Inferior parietal cortex (tissue), 1 donor: ENCODE measurements around the gene SYNPO2.
"Not testable (repeated sequence)": the region's sequence is repeated elsewhere in the genome, so short reads cannot be mapped to it uniquely, and the experiment has no call there.

Experiments
- DNase-seq: peaks from one replicate; pipeline ENCODE4 v3.0.0-alpha.2; 2016; ENCODE audit errors: extremely low spot score

Gene SYNPO2

GRCh38 chr4:119031218-119031617 is 142.6 kb downstream of the SYNPO2 start:
- no peak for DNase-seq

GRCh38 chr4:119032921-119033685 is 144.4 kb downstream of the SYNPO2 start:
- DNase-seq: no peak

- no peak for DNase-seq
Observed at GRCh38 chr4:119034276-119035008, 145.8 kb downstream of the SYNPO2 start.

- no peak for DNase-seq
Observed at GRCh38 chr4:119035951-119036737, 147.5 kb downstream of the SYNPO2 start.

GRCh38 chr4:119037709-119038108 is 149.1 kb downstream of the SYNPO2 start:
- DNase-seq: no peak

GRCh38 chr4:119038116-119038841 is 149.6 kb downstream of the SYNPO2 start:
- no peak for DNase-seq

GRCh38 chr4:119039160-119039559 is 150.5 kb downstream of the SYNPO2 start:
- DNase-seq: no peak

- no peak for DNase-seq
Observed at GRCh38 chr4:119039779-119040178, 151.1 kb downstream of the SYNPO2 start.

GRCh38 chr4:119040261-119040660 is 151.6 kb downstream of the SYNPO2 start:
- DNase-seq: no peak

GRCh38 chr4:119040694-119041185 is 152.1 kb downstream of the SYNPO2 start:
- no peak for DNase-seq

- no peak for DNase-seq
Observed at GRCh38 chr4:119041396-119041795, 152.7 kb downstream of the SYNPO2 start.

GRCh38 chr4:119041951-119042560 is 153.4 kb downstream of the SYNPO2 start:
- peak; percentile 87 for DNase-seq

GRCh38 chr4:119046263-119046662 is 157.6 kb downstream of the SYNPO2 start:
- no peak for DNase-seq

- DNase-seq: not testable (repeated sequence)
Observed at GRCh38 chr4:119047059-119047458, 158.4 kb downstream of the SYNPO2 start.

- DNase-seq: no peak
Observed at GRCh38 chr4:119048446-119048845, 159.8 kb downstream of the SYNPO2 start.

GRCh38 chr4:119049342-119049741 is 160.7 kb downstream of the SYNPO2 start:
- no peak for DNase-seq

GRCh38 chr4:119050527-119051090 is 162.0 kb downstream of the SYNPO2 start:
- DNase-seq: no peak

- DNase-seq: no peak
Observed at GRCh38 chr4:119053245-119053644, 164.6 kb downstream of the SYNPO2 start.

GRCh38 chr4:119053997-119054396 is 165.3 kb downstream of the SYNPO2 start:
- no peak for DNase-seq

GRCh38 chr4:119057417-119057816 is 168.8 kb downstream of the SYNPO2 start:
- no peak for DNase-seq

GRCh38 chr4:119059221-119059620 is 170.6 kb downstream of the SYNPO2 start:
- DNase-seq: no peak
